CD8-positive, alpha-beta memory T cell (primary cell): ENCODE results near the gene SYNE2. TPM values are rescaled to one million over a fixed set of nuclear protein-coding genes. Genes with fewer than 3 reads are reported as not detected.
A peak's percentile ranks its signal among the peaks of the same experiment; 100 is the strongest.

Experiments
- CTCF ChIA-PET: fragments of 350-600 bp; sonication (Branson Sonifier 250); formaldehyde crosslinking; loops from one replicate; lab custom pipeline; 2021; ENCODE audit warnings: antibody characterized with exemption; lab: Charles Lee
- POLR2A ChIA-PET: fragments of 350-600 bp; sonication (Branson Sonifier 250); formaldehyde crosslinking; loops from one replicate; lab custom pipeline; 2021; ENCODE audit warnings: antibody characterized with exemption; lab: Charles Lee
- DNase-seq, 5 donors: peaks; one replicate each; pipeline versions ENCODE4 v3.0.0 to v3.0.0-alpha.2; 2020 to 2022; ENCODE audit warnings: mixed read lengths in 1 of 5
- H3K27ac ChIP-seq: one replicate; pipeline ENCODE4 v1.7.0; 2013; ENCODE audit warnings: low read depth, mild to moderate bottlenecking, low read length, moderate library complexity
- H3K27me3 ChIP-seq: 2 replicates; pipeline ENCODE4 v1.7.0; 2013; ENCODE audit warnings: low read length, mild to moderate bottlenecking; ENCODE audit not compliant: insufficient read depth, poor library complexity, severe bottlenecking
- H3K36me3 ChIP-seq: 2 replicates; pipeline ENCODE4 v1.7.0; 2013; ENCODE audit warnings: mild to moderate bottlenecking, low read length, moderate library complexity; ENCODE audit not compliant: insufficient read depth
- H3K4me1 ChIP-seq: 2 replicates; pipeline ENCODE4 v1.7.0; 2013; ENCODE audit warnings: mild to moderate bottlenecking, low read length, moderate library complexity; ENCODE audit not compliant: insufficient read depth
- H3K4me3 ChIP-seq: 2 replicates; pipeline ENCODE4 v1.7.0; 2013; ENCODE audit warnings: mild to moderate bottlenecking, low read length
- H3K9me3 ChIP-seq: 2 replicates; pipeline ENCODE4 v1.7.0; 2013; ENCODE audit warnings: mild to moderate bottlenecking, low read length
- H3K27ac Mint-ChIP-seq, 8 donors: one replicate each; pipeline ENCODE4 v1.8.0; 2020 to 2021; ENCODE audit warnings: mixed read lengths in 8 of 8, mild to moderate bottlenecking in 6 of 8, inconsistent platforms in 3 of 8, moderate library complexity in 3 of 8
- H3K27me3 Mint-ChIP-seq, 2 donors: one replicate each; pipeline ENCODE4 v1.8.0; 2020 to 2021; ENCODE audit warnings: mixed read lengths in 2 of 2, mild to moderate bottlenecking in 1 of 2, moderate library complexity in 1 of 2
- H3K36me3 Mint-ChIP-seq, 3 donors: one replicate each; pipeline ENCODE4 v1.8.0; 2020 to 2021; ENCODE audit warnings: mixed read lengths in 3 of 3, inconsistent platforms in 1 of 3, mild to moderate bottlenecking in 1 of 3
- H3K4me1 Mint-ChIP-seq, 3 donors: one replicate each; pipeline ENCODE4 v1.8.0; 2020 to 2021; ENCODE audit warnings: mixed read lengths in 3 of 3, inconsistent platforms in 1 of 3, mild to moderate bottlenecking in 1 of 3
- H3K4me3 Mint-ChIP-seq, 7 donors: one replicate each; pipeline ENCODE4 v1.8.0; 2020 to 2021; ENCODE audit warnings: mixed read lengths in 7 of 7, mild to moderate bottlenecking in 6 of 7, moderate library complexity in 4 of 7, inconsistent platforms in 2 of 7
- H3K9me3 Mint-ChIP-seq, 5 donors: one replicate each; pipeline ENCODE4 v1.8.0; 2020 to 2022; ENCODE audit warnings: mixed read lengths in 5 of 5, mild to moderate bottlenecking in 3 of 5, moderate library complexity in 2 of 5, inconsistent platforms in 1 of 5
- polyA plus RNA-seq: library from polyadenylated mRNA; unstranded; fragments of 300-500 nt; fragmentation: Illumina TruSeq; gene quantifications from one replicate; pipeline ENCODE4 v1.2.3, GENCODE V29; 2021
- total RNA-seq, 2 experiments: library from RNA; stranded (reverse); gene quantifications; one replicate each; pipeline ENCODE4 v1.2.3, GENCODE V29; 2021

Gene SYNE2
- total and polyA plus RNA-seq, 3 experiments from 2014 or later, result 45.2 to 104 (median 45.6) TPM

DNA sequence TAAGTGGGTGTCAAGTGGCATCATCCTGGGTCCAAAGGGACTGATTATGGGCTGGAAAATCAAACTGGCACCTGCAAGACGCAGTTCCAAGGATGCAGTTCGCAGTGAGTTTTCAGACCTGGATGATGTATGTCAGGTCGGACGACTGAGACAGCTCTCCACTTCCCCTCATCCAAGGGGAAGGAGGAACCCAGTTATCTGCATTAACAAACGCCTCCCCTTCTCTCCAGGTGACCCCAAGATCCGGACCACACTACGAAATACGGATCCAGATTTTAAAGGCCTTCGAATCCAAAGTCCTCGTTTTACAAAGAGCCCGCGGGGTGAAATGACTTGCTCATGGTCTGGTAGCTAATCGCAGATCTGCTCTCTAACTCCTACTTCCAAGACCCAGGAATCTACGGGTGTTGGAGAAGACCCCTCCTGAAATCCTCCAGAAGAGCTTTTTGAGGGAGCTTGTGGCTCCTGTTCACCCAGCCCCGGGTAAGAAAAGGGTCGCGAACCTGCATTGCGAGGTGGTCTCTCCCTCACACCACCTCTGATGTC is 460 bp upstream of the SYNE2 start:
- Mint-ChIP-seq H3K27ac (peak overlapping the region in 7 of 8 donors; percentile 57 to 97 (median 77)), H3K4me3 (peak overlapping the region; percentile 93 to 100 (median 99)), H3K4me1 (peaks cover 33 to 41% (median 35%) of the 10 kb centered on the region in 3 donors), H3K36me3 (peaks cover 0 to 15% (median 5%) of the 10 kb centered on the region in 3 donors), H3K9me3 (peaks cover 0 to 4% (median 0%) of the 10 kb centered on the region in 5 donors), H3K27me3 (peaks cover 0 to 1% of the 10 kb centered on the region in 2 donors)
- Histone ChIP-seq H3K4me1 (peaks cover 37% of the 10 kb centered on the region), H3K9me3 (no peaks in the 10 kb centered on the region), H3K27me3 (no peaks in the 10 kb centered on the region), H3K4me3 (peak overlapping the region; percentile 69), H3K36me3 (no peaks in the 10 kb centered on the region), H3K27ac (no peak overlapping the region)
- CTCF ChIA-PET, result interaction anchor here (0.7 to 4.7 kb wide), 12 partner anchors 9 to 127 kb away, joined by 3 to 40 read pairs (median 5); no protein-coding TSS in a partner anchor
- POLR2A ChIA-PET, result interaction anchor here (0.5 to 3.6 kb wide), 6 partner anchors 11 to 88 kb away, joined by 3 to 48 read pairs (median 3); no protein-coding TSS in a partner anchor
- no peak for DNase-seq

GRCh38 chr14:63853831-63854293 is 1.1 kb downstream of the SYNE2 start:
- Histone ChIP-seq H3K27me3 (no peaks in the 10 kb centered on the region), H3K27ac (peak overlapping the region; percentile 73), H3K4me3 (peak overlapping the region; percentile 82), H3K9me3 (no peaks in the 10 kb centered on the region), H3K36me3 (no peaks in the 10 kb centered on the region), H3K4me1 (peaks cover 49% of the 10 kb centered on the region)
- Mint-ChIP-seq H3K27me3 (peaks cover 0 to 1% of the 10 kb centered on the region in 2 donors), H3K4me3 (peak overlapping the region; percentile 93 to 100 (median 99)), H3K9me3 (peaks cover 0 to 9% (median 0%) of the 10 kb centered on the region in 5 donors), H3K36me3 (peaks cover 4 to 18% (median 8%) of the 10 kb centered on the region in 3 donors), H3K4me1 (peaks cover 44 to 55% (median 46%) of the 10 kb centered on the region in 3 donors), H3K27ac (peak overlapping the region; percentile 90 to 99 (median 96))
- ChIA-PET POLR2A (interaction anchor here (0.7 to 3.6 kb wide), 5 partner anchors 10 to 86 kb away, joined by 3 to 48 read pairs (median 7); no protein-coding TSS in a partner anchor), CTCF (interaction anchor here (0.6 to 4.7 kb wide), 11 partner anchors 9 to 382 kb away, joined by 3 to 40 read pairs (median 4); no protein-coding TSS in a partner anchor)
- DNase-seq, result peak; percentile 38 to 79 (median 48)

- H3K27ac Mint-ChIP-seq, result peak overlapping the region; percentile 90 to 99 (median 96)
- Histone ChIP-seq H3K36me3 (no peaks in the 10 kb centered on the region), H3K27me3 (no peaks in the 10 kb centered on the region), H3K4me1 (peaks cover 53% of the 10 kb centered on the region), H3K27ac (peak overlapping the region; percentile 73), H3K9me3 (no peaks in the 10 kb centered on the region), H3K4me3 (peak overlapping the region; percentile 82)
- peaks cover 48 to 60% (median 50%) of the 10 kb centered on the region in 3 donors for H3K4me1 Mint-ChIP-seq
- peaks cover 4 to 18% (median 8%) of the 10 kb centered on the region in 3 donors for H3K36me3 Mint-ChIP-seq
- ChIA-PET POLR2A (interaction anchor here (1.5 to 3.6 kb wide), 3 partner anchors 9 to 86 kb away, joined by 3 to 48 read pairs (median 7); no protein-coding TSS in a partner anchor), CTCF (interaction anchor here (1.0 to 4.7 kb wide), 9 partner anchors 9 to 86 kb away, joined by 3 to 40 read pairs (median 4); no protein-coding TSS in a partner anchor)
- H3K4me3 Mint-ChIP-seq, result peak overlapping the region; percentile 93 to 100 (median 99)
- H3K27me3 Mint-ChIP-seq, result peaks cover 0 to 1% of the 10 kb centered on the region in 2 donors
- no peak for DNase-seq
- peaks cover 0 to 9% (median 0%) of the 10 kb centered on the region in 5 donors for H3K9me3 Mint-ChIP-seq
Observed at GRCh38 chr14:63854330-63854729, 1.5 kb downstream of the SYNE2 start.

DNA sequence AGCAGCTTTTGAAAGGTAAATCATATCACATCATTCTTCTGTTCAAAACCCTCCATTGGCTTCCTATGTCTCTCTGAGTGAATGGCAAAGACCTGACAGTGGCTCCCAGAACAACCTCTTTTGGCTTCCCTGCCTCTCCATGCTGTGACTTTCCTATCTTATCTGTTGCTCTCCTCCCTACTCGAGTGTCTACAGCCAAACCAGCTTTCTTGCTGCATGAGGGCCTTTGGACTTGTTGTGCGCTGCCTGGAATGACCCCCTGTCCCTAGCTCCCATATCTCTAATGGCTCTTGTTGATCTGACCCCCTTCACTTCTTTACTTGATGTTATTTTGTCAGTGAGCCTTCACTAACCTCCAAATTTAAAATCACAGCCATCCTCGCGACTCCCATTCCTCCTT is 2.5 kb downstream of the SYNE2 start:
- H3K27ac Mint-ChIP-seq, result peak overlapping the region; percentile 76 to 97 (median 89)

GRCh38 chr14:63857466-63858030 is 4.7 kb downstream of the SYNE2 start:
- DNase-seq, result peak in 4 of 5 donors; percentile 16 to 75 (median 55)
- Histone ChIP-seq H3K4me1 (peaks cover 67% of the 10 kb centered on the region), H3K27me3 (no peaks in the 10 kb centered on the region), H3K36me3 (no peaks in the 10 kb centered on the region), H3K9me3 (no peaks in the 10 kb centered on the region), H3K27ac (peak overlapping the region; percentile 53), H3K4me3 (no peak overlapping the region)
- ChIA-PET CTCF (no interaction called here), POLR2A (interaction anchor here (0.7 kb wide), 1 partner anchor 647 kb away, joined by 18 read pairs; no protein-coding TSS in a partner anchor)
- H3K36me3 Mint-ChIP-seq, result peaks cover 4 to 21% (median 8%) of the 10 kb centered on the region in 3 donors
- H3K4me1 Mint-ChIP-seq, result peaks cover 64 to 84% (median 78%) of the 10 kb centered on the region in 3 donors
- peak overlapping the region; percentile 72 to 98 (median 76) for H3K4me3 Mint-ChIP-seq
- H3K27ac Mint-ChIP-seq, result peak overlapping the region; percentile 91 to 97 (median 95)
- H3K9me3 Mint-ChIP-seq, result peaks cover 0 to 9% (median 0%) of the 10 kb centered on the region in 5 donors
- H3K27me3 Mint-ChIP-seq, result peaks cover 0 to 1% of the 10 kb centered on the region in 2 donors

More for the DNA sequence above, 2.5 kb downstream of the SYNE2 start:
- Mint-ChIP-seq H3K9me3 (peaks cover 0 to 9% (median 0%) of the 10 kb centered on the region in 5 donors), H3K4me3 (peak overlapping the region; percentile 76 to 100 (median 93)), H3K4me1 (peaks cover 53 to 70% (median 60%) of the 10 kb centered on the region in 3 donors), H3K27me3 (peaks cover 0 to 1% of the 10 kb centered on the region in 2 donors), H3K36me3 (peaks cover 4 to 21% (median 8%) of the 10 kb centered on the region in 3 donors)
- Histone ChIP-seq H3K36me3 (no peaks in the 10 kb centered on the region), H3K9me3 (no peaks in the 10 kb centered on the region), H3K4me3 (peak overlapping the region; percentile 2), H3K27ac (no peak overlapping the region), H3K4me1 (peaks cover 60% of the 10 kb centered on the region), H3K27me3 (no peaks in the 10 kb centered on the region)
- ChIA-PET POLR2A (interaction anchor here (2.4 to 3.6 kb wide), 2 partner anchors 8 to 85 kb away, joined by 7 to 48 read pairs; no protein-coding TSS in a partner anchor), CTCF (interaction anchor here (1.2 to 4.7 kb wide), 3 partner anchors 8 to 22 kb away, joined by 3 to 40 read pairs (median 20); no protein-coding TSS in a partner anchor)
- DNase-seq, result no peak

- H3K4me1 ChIP-seq, result peaks cover 75% of the 10 kb centered on the region
- H3K27me3 ChIP-seq, result no peaks in the 10 kb centered on the region
- peaks cover 0 to 9% (median 0%) of the 10 kb centered on the region in 5 donors for H3K9me3 Mint-ChIP-seq
- peak overlapping the region; percentile 84 to 97 (median 91) for H3K27ac Mint-ChIP-seq
- no peak for DNase-seq
- H3K4me3 Mint-ChIP-seq, result peak overlapping the region; percentile 10 to 81 (median 66)
- H3K36me3 ChIP-seq, result no peaks in the 10 kb centered on the region
- H3K36me3 Mint-ChIP-seq, result peaks cover 4 to 12% (median 8%) of the 10 kb centered on the region in 3 donors
- H3K9me3 ChIP-seq, result no peaks in the 10 kb centered on the region
- no peak overlapping the region for H3K4me3 ChIP-seq
- CTCF ChIA-PET, result interaction anchor here (1.3 to 1.6 kb wide), 2 partner anchors 9 to 60 kb away, joined by 3 to 7 read pairs; no protein-coding TSS in a partner anchor
- H3K4me1 Mint-ChIP-seq, result peaks cover 71 to 91% (median 89%) of the 10 kb centered on the region in 3 donors
- POLR2A ChIA-PET, result no interaction called here
- no peaks in the 10 kb centered on the region for H3K27me3 Mint-ChIP-seq
- no peak overlapping the region for H3K27ac ChIP-seq
Observed at GRCh38 chr14:63860146-63860545, 7.3 kb downstream of the SYNE2 start.

DNA sequence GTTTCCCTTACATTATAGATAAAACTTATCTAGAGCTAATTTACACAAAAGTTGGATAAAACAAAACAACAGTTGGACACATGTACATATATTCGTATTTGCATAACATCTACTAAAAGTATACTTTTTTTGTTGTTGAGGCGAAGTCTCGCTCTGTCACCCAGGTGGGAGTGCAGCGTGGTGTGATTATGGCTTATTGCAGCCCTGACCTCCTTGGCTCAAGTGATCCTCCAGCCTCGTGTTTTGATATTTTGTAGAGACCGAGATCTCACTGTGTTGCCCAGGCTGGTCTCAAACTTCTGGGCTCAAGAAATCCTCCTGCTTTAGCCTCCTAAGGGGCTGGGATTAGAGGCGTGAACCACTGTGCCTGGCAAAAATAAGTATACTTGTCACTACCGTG is 9.4 kb downstream of the SYNE2 start:
- no peak for DNase-seq
- POLR2A ChIA-PET, result interaction anchor here (3.4 kb wide), 1 partner anchor 8 kb away, joined by 48 read pairs; the partner anchor contains the start of gene SYNE2
- Histone ChIP-seq H3K27ac (no peak overlapping the region), H3K4me1 (peaks cover 75% of the 10 kb centered on the region), H3K4me3 (no peak overlapping the region), H3K9me3 (no peaks in the 10 kb centered on the region), H3K27me3 (no peaks in the 10 kb centered on the region), H3K36me3 (no peaks in the 10 kb centered on the region)
- peaks cover 62 to 91% (median 89%) of the 10 kb centered on the region in 3 donors for H3K4me1 Mint-ChIP-seq
- CTCF ChIA-PET, result interaction anchor here (2.9 kb wide), 1 partner anchor 9 kb away, joined by 20 read pairs; the partner anchor contains the start of gene SYNE2
- H3K27me3 Mint-ChIP-seq, result no peaks in the 10 kb centered on the region
- peak overlapping the region in 2 of 7 donors; percentile 18 to 32 for H3K4me3 Mint-ChIP-seq
- peak overlapping the region in 7 of 8 donors; percentile 54 to 100 (median 90) for H3K27ac Mint-ChIP-seq
- peaks cover 4 to 9% (median 4%) of the 10 kb centered on the region in 3 donors for H3K36me3 Mint-ChIP-seq
- H3K9me3 Mint-ChIP-seq, result peaks cover 0 to 7% (median 0%) of the 10 kb centered on the region in 5 donors
